Smooth muscle cell (in vitro differentiated cells): Measurements from ENCODE around the gene CD82. TPM values are rescaled to one million over a fixed set of nuclear protein-coding genes. Genes with fewer than 3 reads are reported as not detected.

Experiments used
- DNase-seq: peaks from one replicate; lab custom pipeline; 2025; ENCODE audit not compliant: unreplicated experiment; lab: John Stamatoyannopoulos, UW
- H2AFZ ChIP-seq: fragments of 200-600 bp; sonication (generic); 2 replicates; pipeline ENCODE4 v1.6.0; 2016; ENCODE audit warnings: antibody characterized with exemption, low read depth, mild to moderate bottlenecking
- H3F3A ChIP-seq: fragments of 200-600 bp; sonication (generic); 2 replicates; pipeline ENCODE4 v1.6.0; 2017; ENCODE audit warnings: antibody characterized with exemption, low read depth
- H3K27ac ChIP-seq: fragments of 200-600 bp; sonication (generic); 2 replicates; pipeline ENCODE4 v1.5.1; 2016; ENCODE audit warnings: low read depth, mild to moderate bottlenecking
- H3K27me3 ChIP-seq: fragments of 200-600 bp; sonication (generic); 2 replicates; pipeline ENCODE4 v1.6.1; 2016; ENCODE audit warnings: low read depth, mild to moderate bottlenecking
- H3K36me3 ChIP-seq: fragments of 200-600 bp; sonication (generic); 2 replicates; pipeline ENCODE4 v1.5.1; 2016; ENCODE audit warnings: low read depth
- H3K4me1 ChIP-seq: fragments of 200-600 bp; sonication (generic); 2 replicates; pipeline ENCODE4 v1.5.1; 2016; ENCODE audit warnings: low read depth
- H3K4me2 ChIP-seq: fragments of 200-600 bp; sonication (generic); 2 replicates; pipeline ENCODE4 v1.6.0; 2016; ENCODE audit warnings: mild to moderate bottlenecking
- H3K4me3 ChIP-seq: fragments of 200-600 bp; sonication (generic); 2 replicates; pipeline ENCODE4 v1.5.1; 2016; ENCODE audit warnings: mild to moderate bottlenecking
- H3K79me2 ChIP-seq: fragments of 200-600 bp; sonication (generic); 2 replicates; pipeline ENCODE4 v1.6.0; 2016; ENCODE audit warnings: low read depth, mild to moderate bottlenecking
- H3K9ac ChIP-seq: fragments of 200-600 bp; sonication (generic); 2 replicates; pipeline ENCODE4 v1.6.0; 2016; ENCODE audit warnings: low read depth
- H3K9me3 ChIP-seq: fragments of 200-600 bp; sonication (generic); replicated peaks from 2 replicates; pipeline ENCODE4 v1.5.1; 2016; ENCODE audit warnings: low read depth
- H4K20me1 ChIP-seq: fragments of 200-600 bp; sonication (generic); 2 replicates; pipeline ENCODE4 v1.6.0; 2016; ENCODE audit warnings: low read depth
- WGBS: methylation state at CpG from one replicate; pipeline ENCODE4 v1.1.7; 2016; ENCODE audit warnings: low lambda C conversion rate; 5-methylcytosine and 5-hydroxymethylcytosine counted together
- polyA plus RNA-seq: library from polyadenylated mRNA; unstranded; fragments of >200 nt; fragmentation: Nextera tagmentation; extraction: Ambion mirVana; gene quantifications from 2 replicates; pipeline ENCODE4 v1.2.1, GENCODE V29; 2016
- total RNA-seq: library from RNA; depleted of rRNA; stranded (reverse); fragments of >200 nt; gene quantifications from 2 replicates; pipeline ENCODE4 v1.2.3, GENCODE V29; 2014
- TF ChIP-seq, protein P1 (sequence below): fragments of 200-600 bp; sonication (generic); IDR thresholded peaks from 2 replicates; pipeline ENCODE4 v1.5.1; 2017; ENCODE audit warnings: borderline replicate concordance, mild to moderate bottlenecking, antibody characterized with exemption; ENCODE audit not compliant: insufficient read depth, poor library complexity, severe bottlenecking

CD82 gene
- total and polyA plus RNA-seq, 2 experiments from 2014 or later = 58.6 to 270 TPM

- TF ChIP-seq, protein P1, sequence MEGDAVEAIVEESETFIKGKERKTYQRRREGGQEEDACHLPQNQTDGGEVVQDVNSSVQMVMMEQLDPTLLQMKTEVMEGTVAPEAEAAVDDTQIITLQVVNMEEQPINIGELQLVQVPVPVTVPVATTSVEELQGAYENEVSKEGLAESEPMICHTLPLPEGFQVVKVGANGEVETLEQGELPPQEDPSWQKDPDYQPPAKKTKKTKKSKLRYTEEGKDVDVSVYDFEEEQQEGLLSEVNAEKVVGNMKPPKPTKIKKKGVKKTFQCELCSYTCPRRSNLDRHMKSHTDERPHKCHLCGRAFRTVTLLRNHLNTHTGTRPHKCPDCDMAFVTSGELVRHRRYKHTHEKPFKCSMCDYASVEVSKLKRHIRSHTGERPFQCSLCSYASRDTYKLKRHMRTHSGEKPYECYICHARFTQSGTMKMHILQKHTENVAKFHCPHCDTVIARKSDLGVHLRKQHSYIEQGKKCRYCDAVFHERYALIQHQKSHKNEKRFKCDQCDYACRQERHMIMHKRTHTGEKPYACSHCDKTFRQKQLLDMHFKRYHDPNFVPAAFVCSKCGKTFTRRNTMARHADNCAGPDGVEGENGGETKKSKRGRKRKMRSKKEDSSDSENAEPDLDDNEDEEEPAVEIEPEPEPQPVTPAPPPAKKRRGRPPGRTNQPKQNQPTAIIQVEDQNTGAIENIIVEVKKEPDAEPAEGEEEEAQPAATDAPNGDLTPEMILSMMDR = no peak
- Histone ChIP-seq H3K79me2 (no peaks in the 10 kb centered on the region), H3K27me3 (no peaks in the 10 kb centered on the region), H3K4me2 (no peak overlapping the region), H3K27ac (no peak overlapping the region), H3K9me3 (no peaks in the 10 kb centered on the region), H3K4me1 (peaks cover 13% of the 10 kb centered on the region), H2AFZ (no peak overlapping the region), H4K20me1 (no peaks in the 10 kb centered on the region), H3K36me3 (peaks cover 6% of the 10 kb centered on the region), H3F3A (peaks cover 7% of the 10 kb centered on the region), H3K9ac (no peak overlapping the region), H3K4me3 (no peak overlapping the region)
- DNase-seq = no peak
- 75% methylated on average over 6 of the region's 6 CpGs for WGBS
Observed at GRCh38 chr11:44604171-44604581, 38.7 kb downstream of the CD82 start.

- H3K27ac ChIP-seq = no peak overlapping the region
- H3K9ac ChIP-seq = no peak overlapping the region
- no peaks in the 10 kb centered on the region for H3K9me3 ChIP-seq
- no peaks in the 10 kb centered on the region for H4K20me1 ChIP-seq
- peaks cover 6% of the 10 kb centered on the region for H3K36me3 ChIP-seq
- no peaks in the 10 kb centered on the region for H3K79me2 ChIP-seq
- peaks cover 13% of the 10 kb centered on the region for H3K4me1 ChIP-seq
- H3F3A ChIP-seq = peaks cover 7% of the 10 kb centered on the region
- WGBS = 96% methylated on average over 25 of the region's 25 CpGs
- no peak overlapping the region for H3K4me2 ChIP-seq
- H3K27me3 ChIP-seq = no peaks in the 10 kb centered on the region
- TF ChIP-seq, protein P1 = no peak
- H2AFZ ChIP-seq = no peak overlapping the region
- DNase-seq = no peak
- no peak overlapping the region for H3K4me3 ChIP-seq
Observed at GRCh38 chr11:44605068-44605708, 39.7 kb downstream of the CD82 start.

- Histone ChIP-seq H2AFZ (no peak overlapping the region), H3K9me3 (no peaks in the 10 kb centered on the region), H3K79me2 (no peaks in the 10 kb centered on the region), H3K27ac (no peak overlapping the region), H3F3A (peaks cover 7% of the 10 kb centered on the region), H3K9ac (no peak overlapping the region), H3K36me3 (peaks cover 6% of the 10 kb centered on the region), H3K4me1 (peaks cover 13% of the 10 kb centered on the region), H3K4me3 (no peak overlapping the region), H3K4me2 (no peak overlapping the region), H3K27me3 (no peaks in the 10 kb centered on the region), H4K20me1 (no peaks in the 10 kb centered on the region)
- TF ChIP-seq, protein P1 = no peak
- 91% methylated on average over 7 of the region's 7 CpGs for whole genome bisulfite sequencing
- DNase-seq = no peak
Observed at GRCh38 chr11:44605965-44606364, 40.5 kb downstream of the CD82 start.

DNA sequence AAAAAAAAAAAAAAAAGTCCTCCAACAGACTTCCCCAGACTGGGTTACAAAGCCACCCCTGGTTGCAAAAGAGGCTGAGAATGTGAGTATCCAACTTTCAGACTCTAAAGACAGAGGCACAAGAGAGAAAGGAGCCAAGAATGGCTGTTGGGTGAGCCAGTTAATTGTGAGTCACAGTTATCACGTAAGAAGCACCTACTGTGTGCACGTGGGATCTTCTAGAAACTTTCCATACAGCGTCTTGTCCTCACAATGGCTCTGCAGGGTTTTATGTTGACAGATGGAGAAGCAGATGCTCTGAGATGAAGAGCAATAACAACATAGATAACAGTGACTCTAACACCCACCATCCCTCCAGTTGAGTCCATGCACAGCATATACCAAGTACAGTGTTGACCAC is 41.0 kb downstream of the CD82 start:
- Histone ChIP-seq H4K20me1 (no peaks in the 10 kb centered on the region), H3K27ac (no peak overlapping the region), H2AFZ (no peak overlapping the region), H3K36me3 (peaks cover 6% of the 10 kb centered on the region), H3K4me1 (peaks cover 13% of the 10 kb centered on the region), H3K79me2 (no peaks in the 10 kb centered on the region), H3K9ac (no peak overlapping the region), H3K4me3 (no peak overlapping the region), H3K9me3 (no peaks in the 10 kb centered on the region), H3K27me3 (no peaks in the 10 kb centered on the region), H3F3A (peaks cover 7% of the 10 kb centered on the region), H3K4me2 (no peak overlapping the region)
- TF ChIP-seq, protein P1 = no peak
- DNase-seq = no peak
- 87% methylated on average over 3 of the region's 3 CpGs for WGBS
